ENCODE data around the gene CACNA1I.
A peak's percentile ranks its signal among the peaks of the same experiment; 100 is the strongest.

The CACNA1I gene

DNA sequence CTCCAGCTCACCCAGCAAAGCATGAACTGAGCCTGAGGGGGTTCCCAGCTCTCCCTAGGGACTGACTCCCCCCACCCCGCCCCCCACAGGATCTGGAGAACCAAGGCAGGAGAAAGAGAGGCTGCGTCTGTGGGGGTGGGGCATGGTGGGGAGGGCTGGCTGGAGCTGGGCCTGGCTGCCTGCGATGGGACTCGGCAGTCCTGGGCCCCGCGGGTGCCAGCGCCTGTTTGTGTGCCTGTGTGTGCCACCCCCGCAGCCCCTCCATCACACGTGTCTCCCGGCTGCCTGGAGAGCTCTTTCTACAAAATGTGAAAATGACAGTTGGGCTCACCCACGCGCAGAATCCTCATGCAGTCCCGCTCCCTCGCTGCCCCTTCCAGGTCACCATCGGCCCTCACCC, 46.8 kb downstream of the CACNA1I start:
- no peak for DNase-seq (ENCODE audit: low read depth)
- TF ChIP-seq, protein P1, sequence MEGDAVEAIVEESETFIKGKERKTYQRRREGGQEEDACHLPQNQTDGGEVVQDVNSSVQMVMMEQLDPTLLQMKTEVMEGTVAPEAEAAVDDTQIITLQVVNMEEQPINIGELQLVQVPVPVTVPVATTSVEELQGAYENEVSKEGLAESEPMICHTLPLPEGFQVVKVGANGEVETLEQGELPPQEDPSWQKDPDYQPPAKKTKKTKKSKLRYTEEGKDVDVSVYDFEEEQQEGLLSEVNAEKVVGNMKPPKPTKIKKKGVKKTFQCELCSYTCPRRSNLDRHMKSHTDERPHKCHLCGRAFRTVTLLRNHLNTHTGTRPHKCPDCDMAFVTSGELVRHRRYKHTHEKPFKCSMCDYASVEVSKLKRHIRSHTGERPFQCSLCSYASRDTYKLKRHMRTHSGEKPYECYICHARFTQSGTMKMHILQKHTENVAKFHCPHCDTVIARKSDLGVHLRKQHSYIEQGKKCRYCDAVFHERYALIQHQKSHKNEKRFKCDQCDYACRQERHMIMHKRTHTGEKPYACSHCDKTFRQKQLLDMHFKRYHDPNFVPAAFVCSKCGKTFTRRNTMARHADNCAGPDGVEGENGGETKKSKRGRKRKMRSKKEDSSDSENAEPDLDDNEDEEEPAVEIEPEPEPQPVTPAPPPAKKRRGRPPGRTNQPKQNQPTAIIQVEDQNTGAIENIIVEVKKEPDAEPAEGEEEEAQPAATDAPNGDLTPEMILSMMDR (IDR thresholded peaks at IDR 0.05; ENCODE audit: low read depth, low read length, missing control alignments) = no peak
- no peak overlapping the region for H3K4me3 ChIP-seq (ENCODE audit: low read depth, low read length)

DNA sequence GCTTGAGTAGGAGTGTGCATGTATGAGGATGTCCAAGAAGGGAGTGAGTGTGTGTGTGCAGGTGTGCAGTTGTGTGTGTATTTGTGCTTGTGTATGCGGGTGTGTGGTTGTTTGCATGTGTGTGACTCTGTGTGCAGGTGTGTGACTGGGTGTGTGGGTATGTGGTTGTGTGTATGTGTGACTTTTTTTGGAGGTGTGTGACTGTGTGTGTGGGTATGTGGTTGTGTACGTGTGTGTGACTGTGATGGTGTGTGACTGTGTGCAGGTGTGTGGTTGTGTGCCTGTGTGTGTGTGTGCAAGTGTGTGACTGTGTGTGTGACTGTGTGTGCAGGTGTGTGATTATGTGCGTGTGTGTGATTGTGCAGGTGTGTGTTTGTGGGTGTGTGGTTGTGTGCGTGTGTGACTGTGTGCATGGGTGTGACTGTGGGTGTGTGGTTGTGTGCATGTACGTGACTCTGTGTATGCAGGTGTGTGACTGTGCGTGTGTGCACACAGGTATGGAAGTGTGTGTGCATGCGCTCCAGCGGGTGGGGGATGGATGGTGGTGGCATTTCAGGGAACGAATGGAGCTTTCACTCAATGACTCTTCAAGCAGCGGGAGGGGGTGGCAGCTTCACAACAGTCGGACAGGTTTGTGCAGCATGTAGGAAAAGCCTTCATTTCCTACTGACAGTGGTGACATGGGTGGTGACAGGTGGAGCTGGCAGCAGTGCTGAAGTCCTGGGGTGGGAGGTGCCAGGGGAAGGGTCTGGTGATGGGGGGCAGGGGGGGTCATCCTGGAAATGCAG, 47.6 kb downstream of the CACNA1I start:
- TF ChIP-seq, protein P1 (IDR thresholded peaks at IDR 0.05; ENCODE audit: low read depth, low read length, missing control alignments) = no peak
- no peak overlapping the region for H3K4me3 ChIP-seq (ENCODE audit: low read depth, low read length)
- no peak for DNase-seq (ENCODE audit: low read depth)

DNA sequence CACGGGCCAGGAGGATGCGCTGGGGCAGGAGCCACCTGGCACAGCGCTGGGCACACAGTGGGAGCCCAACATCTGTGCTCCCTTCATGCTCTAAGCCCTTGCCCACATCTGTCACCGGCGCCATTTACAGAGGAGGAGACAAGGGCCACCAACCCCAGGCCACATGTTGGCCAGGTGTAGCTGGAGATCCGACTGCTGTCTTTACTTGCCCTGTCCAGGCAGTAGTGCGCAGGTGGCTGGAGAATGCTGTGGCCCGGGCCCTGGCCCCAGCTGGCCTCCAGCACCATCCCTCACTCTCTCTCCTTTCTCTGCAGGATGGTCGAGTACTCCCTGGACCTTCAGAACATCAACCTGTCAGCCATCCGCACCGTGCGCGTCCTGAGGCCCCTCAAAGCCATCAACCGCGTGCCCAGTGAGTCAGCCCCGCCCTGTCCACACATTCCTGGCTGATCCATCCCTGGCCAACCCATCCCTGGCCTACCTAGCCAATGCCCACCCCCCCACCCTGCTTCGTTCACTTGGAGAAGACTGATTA, 48.5 kb downstream of the CACNA1I start:
- TF ChIP-seq, protein P1 (IDR thresholded peaks at IDR 0.05; ENCODE audit: low read depth, low read length, missing control alignments) = no peak
- DNase-seq (ENCODE audit: low read depth) = no peak
- no peak overlapping the region for H3K4me3 ChIP-seq (ENCODE audit: low read depth, low read length)

DNA sequence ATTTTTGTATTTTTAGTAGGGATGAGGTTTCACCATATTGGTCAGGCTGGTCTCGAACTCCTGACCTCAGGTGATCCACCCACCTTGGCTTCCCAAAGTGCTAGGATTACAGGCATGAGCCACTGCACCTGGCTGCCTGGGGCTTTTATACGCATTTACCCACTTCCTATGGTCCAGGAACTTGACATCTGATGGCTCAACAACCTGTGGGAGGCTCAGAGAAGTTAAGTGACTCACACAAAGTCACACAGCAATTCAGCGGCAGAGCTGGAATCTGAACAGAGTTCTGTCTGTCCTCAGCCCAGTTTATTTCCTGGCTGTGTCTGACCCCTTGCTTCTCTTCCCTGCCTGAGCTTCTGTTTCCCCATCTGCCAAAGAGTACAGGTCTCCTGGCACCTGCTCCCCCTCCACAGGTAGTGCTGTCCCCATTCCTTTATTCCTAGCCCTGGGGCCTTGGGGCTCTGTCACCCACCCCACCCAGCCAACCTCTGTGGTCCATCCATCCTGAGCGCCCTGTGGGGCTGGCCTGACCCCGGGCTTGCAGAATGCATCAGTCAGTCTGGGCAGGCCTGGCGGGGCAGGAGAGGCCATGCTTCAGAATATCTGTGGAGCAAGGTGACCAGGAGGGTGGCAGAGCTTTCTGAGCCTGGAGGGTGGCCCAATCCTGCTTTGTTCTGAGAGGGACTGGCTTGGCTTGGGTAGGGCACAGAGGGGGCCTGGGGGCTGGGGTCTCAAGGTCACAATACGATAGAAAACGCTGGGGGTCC, 50.6 kb downstream of the CACNA1I start:
- no peak for DNase-seq (ENCODE audit: low read depth)
- TF ChIP-seq, protein P1 (IDR thresholded peaks at IDR 0.05; ENCODE audit: low read depth, low read length, missing control alignments) = no peak
- no peak overlapping the region for H3K4me3 ChIP-seq (ENCODE audit: low read depth, low read length)

DNA sequence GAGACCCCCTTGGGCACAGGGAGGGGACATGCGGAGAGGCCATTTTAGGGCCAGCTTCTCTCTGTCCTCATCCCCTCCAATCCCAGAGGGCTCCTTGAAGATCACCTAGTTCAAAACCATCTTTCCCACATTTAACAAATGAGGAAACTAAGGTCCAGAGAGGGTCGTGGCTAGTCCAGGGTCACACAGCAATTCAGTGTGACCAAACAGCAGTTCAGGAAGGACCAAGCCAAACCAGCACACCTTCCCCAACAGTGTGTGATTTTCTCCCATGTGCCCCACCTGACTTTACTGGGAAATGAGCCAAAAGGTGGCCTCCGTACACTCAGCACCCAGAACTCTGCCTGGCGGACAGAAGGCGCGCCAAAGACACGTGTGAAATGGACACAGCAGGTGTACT, 51.3 kb downstream of the CACNA1I start:
- H3K4me3 ChIP-seq (ENCODE audit: low read depth, low read length) = no peak overlapping the region
- TF ChIP-seq, protein P1 (IDR thresholded peaks at IDR 0.05; ENCODE audit: low read depth, low read length, missing control alignments) = no peak
- no peak for DNase-seq (ENCODE audit: low read depth)

DNA sequence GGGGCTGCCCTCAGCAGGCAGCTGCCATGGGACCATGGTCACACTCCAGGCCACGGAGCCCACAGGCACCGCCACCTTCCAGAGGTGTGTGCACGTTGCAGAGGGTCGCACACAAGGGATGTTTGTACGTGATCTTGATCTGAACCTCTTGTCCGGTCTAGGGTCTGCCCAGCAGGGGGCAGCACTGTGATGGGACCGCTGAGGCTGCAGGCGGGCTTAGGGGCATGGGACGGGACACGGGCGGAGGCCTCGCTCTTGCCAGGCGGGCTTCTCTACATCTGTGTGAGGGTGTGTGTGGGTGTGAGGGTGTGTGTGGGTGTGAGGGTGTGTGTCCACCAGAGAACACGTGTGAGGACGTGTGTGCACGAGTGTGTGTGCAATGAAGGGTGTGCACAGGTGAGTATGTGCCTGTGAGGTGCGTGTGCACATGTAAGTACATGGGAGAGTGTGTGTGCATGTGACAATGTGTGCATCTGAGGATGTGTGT, 52.4 kb downstream of the CACNA1I start:
- DNase-seq (ENCODE audit: low read depth) = no peak
- TF ChIP-seq, protein P1 (IDR thresholded peaks at IDR 0.05; ENCODE audit: low read depth, low read length, missing control alignments) = peak; percentile 74
- no peak overlapping the region for H3K4me3 ChIP-seq (ENCODE audit: low read depth, low read length)

Data from GM12864 (cell line).